ENCODE results near the gene SMIM29. TPM values are rescaled to one million over a fixed set of nuclear protein-coding genes. Genes with fewer than 3 reads are reported as not detected.
"Not testable (repeated sequence)": the region's sequence is repeated elsewhere in the genome, so short reads cannot be mapped to it uniquely, and the experiment has no call there.

Gene SMIM29
- polyA plus RNA-seq, 6 donors from 2014 or later: 91.2 to 127 (median 99.0) TPM

- H3K27ac Mint-ChIP-seq: no peak overlapping the region
- H3K4me3 Mint-ChIP-seq: no peak overlapping the region
- no peak for ATAC-seq (ENCODE audit: low read depth in 2 of 2)
Observed at GRCh38 chr6:34259529-34260069, 10.8 kb upstream of the SMIM29 start.

GRCh38 chr6:34252395-34252794 is 3.6 kb upstream of the SMIM29 start:
- peak overlapping the region in 1 of 8 donors; percentile 52 for H3K4me3 Mint-ChIP-seq
- not testable (repeated sequence) for H3K9me3 Mint-ChIP-seq

More at GRCh38 chr6:34259529-34260069, 10.8 kb upstream of the SMIM29 start:
- DNase-seq: no peak
- Mint-ChIP-seq H3K27me3 (no peaks in the 10 kb centered on the region), H3K9me3 (peaks cover 0 to 17% (median 10%) of the 10 kb centered on the region in 7 donors), H3K36me3 (peaks cover 0 to 5% of the 10 kb centered on the region in 2 donors), H3K4me1 (no peaks in the 10 kb centered on the region)

GRCh38 chr6:34249469-34250261 is 859 bp upstream of the SMIM29 start:
- H3K27me3 Mint-ChIP-seq: no peaks in the 10 kb centered on the region
- peak overlapping the region; percentile 53 to 98 (median 96) for H3K27ac Mint-ChIP-seq
- peak overlapping the region; percentile 88 to 97 (median 96) for H3K4me3 Mint-ChIP-seq
- no peaks in the 10 kb centered on the region for H3K36me3 Mint-ChIP-seq
- ATAC-seq (ENCODE audit: low read depth in 2 of 2) (peak; percentile 42 to 45), DNase-seq (no peak)
- peaks cover 27 to 49% (median 45%) of the 10 kb centered on the region in 3 donors for H3K4me1 Mint-ChIP-seq
- no peaks in the 10 kb centered on the region for H3K9me3 Mint-ChIP-seq

More at GRCh38 chr6:34252395-34252794, 3.6 kb upstream of the SMIM29 start:
- H3K4me1 Mint-ChIP-seq: peaks cover 15 to 27% (median 25%) of the 10 kb centered on the region in 3 donors
- not testable (repeated sequence) for ATAC-seq (ENCODE audit: low read depth in 2 of 2); H3K36me3 Mint-ChIP-seq; H3K27me3 Mint-ChIP-seq; DNase-seq
- peak overlapping the region in 1 of 6 donors; percentile 41 for H3K27ac Mint-ChIP-seq

GRCh38 chr6:34248198-34248726 is 544 bp downstream of the SMIM29 start:
- H3K4me3 Mint-ChIP-seq: peak overlapping the region; percentile 88 to 97 (median 96)
- ATAC-seq (ENCODE audit: low read depth in 2 of 2): peak; percentile 12 to 17
- peaks cover 27 to 55% (median 45%) of the 10 kb centered on the region in 3 donors for H3K4me1 Mint-ChIP-seq
- DNase-seq: peak; percentile 40
- H3K27me3 Mint-ChIP-seq: no peaks in the 10 kb centered on the region
- peak overlapping the region; percentile 96 to 98 (median 98) for H3K27ac Mint-ChIP-seq
- no peaks in the 10 kb centered on the region for H3K9me3 Mint-ChIP-seq
- H3K36me3 Mint-ChIP-seq: no peaks in the 10 kb centered on the region

GRCh38 chr6:34247481-34248197 is 1.2 kb downstream of the SMIM29 start:
- ATAC-seq (ENCODE audit: low read depth in 2 of 2) (no peak), DNase-seq (no peak)
- Mint-ChIP-seq H3K27me3 (no peaks in the 10 kb centered on the region), H3K27ac (peak overlapping the region; percentile 96 to 98 (median 97)), H3K4me1 (peaks cover 25 to 61% (median 42%) of the 10 kb centered on the region in 3 donors), H3K9me3 (no peaks in the 10 kb centered on the region), H3K4me3 (peak overlapping the region; percentile 88 to 97 (median 96)), H3K36me3 (no peaks in the 10 kb centered on the region)

GRCh38 chr6:34246563-34247391 is 2.0 kb downstream of the SMIM29 start:
- peak; percentile 56 for DNase-seq
- Mint-ChIP-seq H3K4me1 (peaks cover 22 to 64% (median 41%) of the 10 kb centered on the region in 3 donors), H3K36me3 (no peaks in the 10 kb centered on the region), H3K27ac (peak overlapping the region; percentile 81 to 98 (median 90)), H3K9me3 (no peaks in the 10 kb centered on the region), H3K27me3 (no peaks in the 10 kb centered on the region), H3K4me3 (peak overlapping the region in 6 of 8 donors; percentile 22 to 96 (median 86))
- peak; percentile 13 to 18 for ATAC-seq (ENCODE audit: low read depth in 2 of 2)

- DNase-seq: no peak
- ATAC-seq (ENCODE audit: low read depth in 2 of 2): no peak
- H3K4me3 Mint-ChIP-seq: peak overlapping the region in 3 of 8 donors; percentile 66 to 96 (median 66)
- no peaks in the 10 kb centered on the region for H3K9me3 Mint-ChIP-seq
- peak overlapping the region in 4 of 6 donors; percentile 38 to 96 (median 82) for H3K27ac Mint-ChIP-seq
- H3K27me3 Mint-ChIP-seq: no peaks in the 10 kb centered on the region
- H3K4me1 Mint-ChIP-seq: peaks cover 22 to 64% (median 47%) of the 10 kb centered on the region in 3 donors
- H3K36me3 Mint-ChIP-seq: peaks cover 0 to under 1% of the 10 kb centered on the region in 2 donors
Observed at GRCh38 chr6:34246249-34246562, 2.6 kb downstream of the SMIM29 start.

- H3K9me3 Mint-ChIP-seq; H3K36me3 Mint-ChIP-seq; ATAC-seq (ENCODE audit: low read depth in 2 of 2); H3K27me3 Mint-ChIP-seq; DNase-seq: not testable (repeated sequence)
- Mint-ChIP-seq H3K27ac (peak overlapping the region in 3 of 6 donors; percentile 61 to 96 (median 62)), H3K4me1 (peaks cover 22 to 64% (median 52%) of the 10 kb centered on the region in 3 donors), H3K4me3 (peak overlapping the region in 3 of 8 donors; percentile 18 to 66 (median 47))
Observed at GRCh38 chr6:34245761-34246140, 3.1 kb downstream of the SMIM29 start.

GRCh38 chr6:34245032-34245760 is 3.6 kb downstream of the SMIM29 start:
- DNase-seq; H3K9me3 Mint-ChIP-seq; H3K27me3 Mint-ChIP-seq; ATAC-seq (ENCODE audit: low read depth in 2 of 2); H3K36me3 Mint-ChIP-seq: not testable (repeated sequence)
- Mint-ChIP-seq H3K4me3 (peak overlapping the region in 1 of 8 donors; percentile 18), H3K27ac (peak overlapping the region in 2 of 6 donors; percentile 62 to 96), H3K4me1 (peaks cover 24 to 65% (median 57%) of the 10 kb centered on the region in 3 donors)

GRCh38 chr6:34243901-34244884 is 4.6 kb downstream of the SMIM29 start:
- no peaks in the 10 kb centered on the region for H3K27me3 Mint-ChIP-seq
- H3K4me3 Mint-ChIP-seq: peak overlapping the region in 2 of 8 donors; percentile 13 to 42
- peaks cover 0 to 4% of the 10 kb centered on the region in 2 donors for H3K36me3 Mint-ChIP-seq
- peak overlapping the region in 3 of 6 donors; percentile 49 to 88 (median 63) for H3K27ac Mint-ChIP-seq
- no peaks in the 10 kb centered on the region for H3K9me3 Mint-ChIP-seq
- ATAC-seq (ENCODE audit: low read depth in 2 of 2) (no peak), DNase-seq (no peak)
- peaks cover 29 to 62% (median 62%) of the 10 kb centered on the region in 3 donors for H3K4me1 Mint-ChIP-seq

- Mint-ChIP-seq H3K27ac (peak overlapping the region; percentile 42 to 88 (median 66)), H3K27me3 (no peaks in the 10 kb centered on the region), H3K4me1 (peaks cover 30 to 69% (median 66%) of the 10 kb centered on the region in 3 donors), H3K9me3 (no peaks in the 10 kb centered on the region), H3K4me3 (peak overlapping the region in 3 of 8 donors; percentile 13 to 52 (median 42)), H3K36me3 (peaks cover 0 to 4% of the 10 kb centered on the region in 2 donors)
- ATAC-seq (ENCODE audit: low read depth in 2 of 2) (no peak), DNase-seq (no peak)
Observed at GRCh38 chr6:34243131-34243771, 5.6 kb downstream of the SMIM29 start.

Measured in naive B cell (primary cell).